ENCODE measurements around the gene JAKMIP1. TPM values are rescaled to one million over a fixed set of nuclear protein-coding genes. Genes with fewer than 3 reads are reported as not detected.

The JAKMIP1 gene
- total RNA-seq, 1 donor from 2014 or later = not detected

DNA sequence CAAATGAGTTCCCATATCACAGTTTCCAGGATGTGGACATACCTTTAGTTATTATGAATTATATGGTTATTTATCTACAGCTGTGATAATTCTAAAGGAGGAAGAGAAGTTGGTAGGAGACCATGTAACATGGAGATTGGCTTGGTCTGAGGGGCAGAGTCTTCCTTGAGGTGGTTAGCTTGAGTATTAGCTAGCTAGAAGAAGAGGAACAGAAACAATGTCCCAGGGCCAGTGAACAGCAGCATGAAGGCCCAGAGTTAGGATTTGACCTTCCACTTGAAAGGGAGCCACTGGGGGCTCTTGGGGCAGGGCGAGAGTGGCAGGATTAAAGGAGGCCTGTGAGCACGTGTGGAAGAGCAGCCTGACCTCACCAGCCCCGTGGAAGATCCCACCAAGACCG is 5.6 kb upstream of the JAKMIP1 start:
- DNase-seq = no peak
- intact Hi-C loops (cut with micrococcal nuclease) = no loop called here
- ATAC-seq = no peak

GRCh38 chr4:6205567-6205931 is 5.2 kb upstream of the JAKMIP1 start:
- DNase-seq (no peak), ATAC-seq (no peak)
- intact Hi-C loops (cut with micrococcal nuclease) = no loop called here

DNA sequence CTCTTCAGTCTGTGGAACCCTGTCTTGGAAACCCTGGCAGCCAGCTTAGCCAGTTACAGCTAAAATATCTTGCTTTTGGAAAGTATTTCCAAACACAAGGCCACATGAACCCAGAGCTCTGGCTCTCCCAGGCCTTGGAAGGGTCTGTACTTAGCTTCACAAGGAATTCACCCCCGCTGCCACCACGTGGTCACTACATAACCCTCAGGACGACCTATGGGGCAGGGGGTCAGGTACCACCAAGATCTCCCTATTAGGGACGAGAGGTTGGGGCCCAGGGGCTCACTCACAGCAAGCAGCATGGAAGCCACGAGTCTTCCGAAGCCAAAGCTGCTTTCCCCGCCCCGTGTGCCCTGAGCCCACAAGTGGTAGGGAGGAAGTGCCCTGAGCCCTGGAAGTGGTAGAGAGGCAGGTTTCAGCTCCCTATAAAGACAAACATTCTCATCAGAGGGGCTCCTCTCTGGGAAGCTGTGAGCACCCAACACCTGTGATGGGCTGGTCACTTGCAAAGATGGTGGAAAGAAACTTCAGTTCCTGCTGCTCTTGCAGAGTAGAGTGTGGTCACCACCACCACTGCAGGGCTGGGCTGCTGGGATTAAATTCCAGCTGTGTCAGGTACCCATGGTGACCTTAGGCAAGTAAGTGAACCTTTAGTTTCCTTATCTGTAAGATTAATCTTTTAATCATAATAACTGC is 4.7 kb upstream of the JAKMIP1 start:
- intact Hi-C loops (cut with micrococcal nuclease) = no loop called here
- no peak for DNase-seq

DNA sequence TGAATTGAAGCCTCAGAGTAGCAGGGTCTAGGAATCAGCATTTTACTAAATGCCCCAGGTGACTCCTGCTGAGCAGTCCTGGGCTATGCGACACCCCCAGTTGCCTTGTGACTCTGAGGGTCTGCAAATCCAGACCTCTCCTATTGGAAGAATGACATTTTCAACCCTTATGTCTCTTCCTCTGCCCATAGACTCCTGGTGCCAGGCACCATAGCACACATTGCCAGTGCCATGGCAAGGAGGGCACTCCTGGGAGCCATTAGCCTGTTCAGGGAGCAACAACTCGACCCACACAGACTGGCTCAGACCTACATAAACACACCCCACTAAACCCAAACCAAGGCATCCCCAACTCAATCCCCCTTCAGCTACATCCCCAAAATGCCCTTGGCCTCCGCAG is 3.7 kb upstream of the JAKMIP1 start:
- ATAC-seq (no peak), DNase-seq (no peak)
- intact Hi-C loops (cut with micrococcal nuclease) = no loop called here

More for the DNA sequence above, 4.7 kb upstream of the JAKMIP1 start:
- no peak for ATAC-seq

GRCh38 chr4:6201580-6202091 is 1.3 kb upstream of the JAKMIP1 start:
- intact Hi-C loops (cut with micrococcal nuclease) = no loop called here
- ATAC-seq (no peak), DNase-seq (no peak)

DNA sequence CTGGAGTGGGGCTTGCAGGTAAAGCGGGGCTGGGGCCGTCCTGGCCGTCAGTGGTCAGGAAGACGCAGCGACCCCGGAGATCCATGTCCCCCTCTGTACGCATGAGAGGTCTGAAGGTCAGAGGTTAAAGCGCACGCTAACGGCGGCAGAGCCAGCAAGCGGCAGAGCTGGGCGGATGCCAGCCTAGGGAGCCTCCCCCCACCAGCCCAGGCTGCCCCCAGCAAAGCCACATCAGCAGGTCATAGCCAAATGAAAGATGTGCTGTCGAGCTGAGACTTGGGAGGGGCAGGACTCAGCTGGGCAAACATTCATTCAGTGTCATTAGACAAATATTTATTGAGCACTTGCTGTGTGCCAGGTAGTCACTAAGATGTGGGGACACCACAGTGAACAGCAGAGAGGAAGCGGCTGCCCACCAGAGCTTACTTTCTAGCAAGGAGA is 593 bp upstream of the JAKMIP1 start:
- intact Hi-C loops (cut with micrococcal nuclease) = no loop called here
- ATAC-seq = no peak
- no peak for DNase-seq

GRCh38 chr4:6199422-6199921 is 877 bp downstream of the JAKMIP1 start:
- intact Hi-C loops (cut with micrococcal nuclease) = no loop called here
- no peak for ATAC-seq
- no peak for DNase-seq

GRCh38 chr4:6198768-6199421 is 1.5 kb downstream of the JAKMIP1 start:
- intact Hi-C loops (cut with micrococcal nuclease) = no loop called here
- no peak for ATAC-seq
- DNase-seq = no peak

GRCh38 chr4:6198278-6198677 is 2.1 kb downstream of the JAKMIP1 start:
- intact Hi-C loops (cut with micrococcal nuclease) = no loop called here
- ATAC-seq = no peak
- no peak for DNase-seq

- no peak for DNase-seq
- no peak for ATAC-seq
- intact Hi-C loops (cut with micrococcal nuclease) = no loop called here
Measured at GRCh38 chr4:6197433-6198174, 2.7 kb downstream of the JAKMIP1 start.

GRCh38 chr4:6196871-6197270 is 3.5 kb downstream of the JAKMIP1 start:
- no peak for ATAC-seq
- no peak for DNase-seq
- intact Hi-C loops (cut with micrococcal nuclease) = no loop called here

DNA sequence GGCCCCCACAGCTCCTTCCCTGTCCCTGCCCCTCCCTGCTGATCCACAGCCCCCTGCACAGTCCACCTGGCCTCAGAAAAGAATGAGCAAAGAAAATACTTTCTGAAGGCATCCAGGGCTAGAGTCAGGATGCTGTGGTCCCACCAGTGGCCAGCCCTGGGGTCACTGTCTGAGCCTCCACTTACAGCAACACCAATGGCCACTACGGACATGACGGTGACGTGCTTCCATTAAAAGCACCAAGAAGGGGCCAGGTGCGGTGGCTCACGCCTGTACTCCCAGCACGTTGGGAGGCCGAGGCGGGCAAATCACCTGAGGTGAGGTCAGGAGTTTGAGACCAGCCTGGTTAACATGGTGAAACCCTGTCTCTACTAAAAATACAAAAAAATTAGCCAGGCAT is 4.0 kb downstream of the JAKMIP1 start:
- DNase-seq = no peak
- intact Hi-C loops (cut with micrococcal nuclease) = no loop called here

GRCh38 chr4:6195602-6196319 is 4.6 kb downstream of the JAKMIP1 start:
- DNase-seq (no peak), ATAC-seq (no peak)
- intact Hi-C loops (cut with micrococcal nuclease) = no loop called here

More for the DNA sequence above, 4.0 kb downstream of the JAKMIP1 start:
- ATAC-seq = no peak

DNA sequence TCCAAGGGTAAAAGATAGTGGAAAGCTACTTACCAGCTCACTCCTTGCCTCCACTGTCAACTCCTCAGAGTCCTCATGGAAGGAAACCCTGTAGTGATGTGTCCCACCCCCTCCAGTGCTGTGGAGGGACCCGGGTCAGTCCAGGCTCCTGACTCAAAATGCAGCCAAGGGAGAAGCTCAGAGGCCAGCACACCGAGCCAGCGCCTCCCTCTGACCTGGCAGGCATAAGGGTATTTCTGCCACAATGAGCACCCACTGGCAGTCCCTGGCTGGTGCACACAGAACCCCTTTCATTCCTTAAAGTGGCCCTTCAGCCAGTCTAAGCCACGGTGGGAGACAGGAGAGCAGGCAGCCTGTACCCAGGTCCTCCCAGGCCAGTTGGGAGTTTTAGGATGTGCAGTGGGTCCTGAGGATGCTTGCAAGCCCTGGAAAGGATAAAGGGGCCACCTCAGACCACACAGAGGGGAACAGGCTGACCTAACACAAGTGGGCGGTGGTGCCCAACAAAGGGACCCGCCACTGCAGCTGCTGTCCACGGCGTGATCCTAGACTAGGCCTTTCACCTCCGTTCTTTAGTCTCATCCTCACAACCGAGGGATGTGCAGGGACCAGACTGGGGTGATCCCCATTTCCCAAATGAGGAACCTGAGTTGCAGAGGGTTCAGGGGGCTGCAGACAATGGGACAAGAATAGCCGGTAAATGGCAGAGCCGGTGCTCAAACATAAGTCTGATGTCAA is 5.7 kb downstream of the JAKMIP1 start:
- DNase-seq (no peak), ATAC-seq (no peak)
- intact Hi-C loops (cut with micrococcal nuclease) = no loop called here

GRCh38 chr4:6193399-6193798 is 7.0 kb downstream of the JAKMIP1 start:
- intact Hi-C loops (cut with micrococcal nuclease) = no loop called here
- ATAC-seq = no peak
- no peak for DNase-seq

DNA sequence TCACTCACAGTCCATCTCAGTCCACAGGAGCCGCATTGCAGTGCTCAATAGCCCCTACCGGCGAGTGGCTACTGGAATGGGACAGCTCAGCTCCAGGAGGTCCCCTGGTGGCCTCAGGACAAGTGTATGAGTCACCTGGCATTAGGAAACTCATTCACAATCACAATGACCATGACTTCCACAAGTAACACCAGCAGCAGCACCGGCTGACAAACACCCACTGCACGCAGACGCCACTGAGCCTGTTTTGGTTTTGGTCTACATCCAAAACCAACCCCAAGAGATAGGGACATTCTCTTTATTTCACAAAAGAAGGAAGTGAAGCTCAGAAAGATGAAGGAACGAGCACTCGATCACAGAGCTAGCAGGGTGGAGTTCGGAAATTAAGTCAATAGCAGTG is 8.1 kb downstream of the JAKMIP1 start:
- DNase-seq = no peak
- ATAC-seq = no peak
- intact Hi-C loops (cut with micrococcal nuclease) = no loop called here

GRCh38 chr4:6191448-6192130 is 8.8 kb downstream of the JAKMIP1 start:
- ATAC-seq (no peak), DNase-seq (no peak)
- intact Hi-C loops (cut with micrococcal nuclease) = no loop called here

DNA sequence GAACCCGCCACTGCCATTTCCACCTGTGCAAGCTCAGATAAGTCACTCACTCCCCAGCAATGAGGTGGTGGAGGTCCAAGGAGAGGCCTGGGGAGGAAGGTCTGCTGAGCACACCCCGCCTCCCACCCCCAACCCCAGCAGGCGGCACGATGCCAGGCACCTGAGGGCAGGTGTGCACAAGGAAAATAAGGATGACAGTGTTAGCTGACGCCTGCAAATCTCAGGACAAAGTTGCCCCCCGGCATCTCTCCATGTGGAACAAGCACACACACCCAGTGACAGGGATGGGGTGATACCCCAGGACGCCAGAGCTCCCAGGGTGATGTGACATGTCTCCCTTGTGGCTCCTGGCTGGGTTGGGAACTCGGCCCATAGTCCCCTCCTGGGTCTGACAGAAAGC is 9.9 kb downstream of the JAKMIP1 start:
- no peak for DNase-seq
- no peak for ATAC-seq
- intact Hi-C loops (cut with micrococcal nuclease) = no loop called here

All from left ventricle myocardium superior (tissue), 1 donor.